ENCODE results near the gene IL1RAPL1.

DNA sequence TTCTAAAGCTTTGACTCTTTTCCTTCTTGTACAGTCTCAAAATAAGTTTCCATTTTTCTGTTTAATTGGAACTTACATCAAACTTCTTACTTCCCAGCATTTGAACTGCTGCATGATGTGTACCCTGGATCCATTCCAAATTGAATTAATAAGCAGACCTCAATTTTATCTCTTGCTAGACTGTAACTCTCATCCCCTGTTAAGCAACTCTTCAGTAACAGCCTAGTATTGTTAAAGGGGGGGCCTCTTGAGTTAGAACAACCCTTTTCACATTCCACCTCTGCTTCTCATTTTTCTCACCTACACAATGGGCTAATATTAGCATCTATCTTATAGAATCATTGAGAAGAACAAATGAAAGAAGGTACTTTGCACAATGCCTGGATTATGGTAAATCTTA is 169.4 kb downstream of the IL1RAPL1 start:
- TF ChIP-seq, protein P1, sequence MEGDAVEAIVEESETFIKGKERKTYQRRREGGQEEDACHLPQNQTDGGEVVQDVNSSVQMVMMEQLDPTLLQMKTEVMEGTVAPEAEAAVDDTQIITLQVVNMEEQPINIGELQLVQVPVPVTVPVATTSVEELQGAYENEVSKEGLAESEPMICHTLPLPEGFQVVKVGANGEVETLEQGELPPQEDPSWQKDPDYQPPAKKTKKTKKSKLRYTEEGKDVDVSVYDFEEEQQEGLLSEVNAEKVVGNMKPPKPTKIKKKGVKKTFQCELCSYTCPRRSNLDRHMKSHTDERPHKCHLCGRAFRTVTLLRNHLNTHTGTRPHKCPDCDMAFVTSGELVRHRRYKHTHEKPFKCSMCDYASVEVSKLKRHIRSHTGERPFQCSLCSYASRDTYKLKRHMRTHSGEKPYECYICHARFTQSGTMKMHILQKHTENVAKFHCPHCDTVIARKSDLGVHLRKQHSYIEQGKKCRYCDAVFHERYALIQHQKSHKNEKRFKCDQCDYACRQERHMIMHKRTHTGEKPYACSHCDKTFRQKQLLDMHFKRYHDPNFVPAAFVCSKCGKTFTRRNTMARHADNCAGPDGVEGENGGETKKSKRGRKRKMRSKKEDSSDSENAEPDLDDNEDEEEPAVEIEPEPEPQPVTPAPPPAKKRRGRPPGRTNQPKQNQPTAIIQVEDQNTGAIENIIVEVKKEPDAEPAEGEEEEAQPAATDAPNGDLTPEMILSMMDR (IDR thresholded peaks at IDR 0.05; ENCODE audit: extremely low read depth in 1 of 2, insufficient read depth in 1 of 2, low read depth in 1 of 2, low read length in 2 of 2): no peak
- no peak for TF ChIP-seq EZH2 (IDR thresholded peaks at IDR 0.05; ENCODE audit: borderline replicate concordance, low read depth, low read length, severe bottlenecking)

Data from endothelial cell of umbilical vein (primary cell).